AG09319 (cell line): ENCODE measurements around the gene COLEC11.

Experiments
- DNase-seq: peaks from one replicate; pipeline ENCODE4 v3.0.0-alpha.2; 2010; ENCODE audit warnings: low read depth; ENCODE audit errors: extremely low read depth
- CTCF ChIP-seq: IDR thresholded peaks from 2 replicates; pipeline ENCODE4 v1.5.1; 2011; ENCODE audit warnings: low read depth, mild to moderate bottlenecking, inconsistent platforms, low read length, moderate library complexity

COLEC11 gene

GRCh38 chr2:3672861-3673678, 78.2 kb downstream of the COLEC11 start:
- TF ChIP-seq CTCF: no peak
- DNase-seq: no peak

- no peak for DNase-seq
- TF ChIP-seq CTCF: no peak
Observed at GRCh38 chr2:3674066-3674845, 79.3 kb downstream of the COLEC11 start.

GRCh38 chr2:3675687-3676086, 80.8 kb downstream of the COLEC11 start:
- DNase-seq: no peak
- no peak for TF ChIP-seq CTCF

GRCh38 chr2:3677436-3677835, 82.5 kb downstream of the COLEC11 start:
- TF ChIP-seq CTCF: no peak

GRCh38 chr2:3678212-3678611, 83.3 kb downstream of the COLEC11 start:
- DNase-seq: no peak
- no peak for TF ChIP-seq CTCF

More at GRCh38 chr2:3677436-3677835, 82.5 kb downstream of the COLEC11 start:
- no peak for DNase-seq

- no peak for DNase-seq
- TF ChIP-seq CTCF: no peak
Observed at GRCh38 chr2:3679180-3679579, 84.3 kb downstream of the COLEC11 start.
